ENCODE data around the gene SNRPB2.

DNA sequence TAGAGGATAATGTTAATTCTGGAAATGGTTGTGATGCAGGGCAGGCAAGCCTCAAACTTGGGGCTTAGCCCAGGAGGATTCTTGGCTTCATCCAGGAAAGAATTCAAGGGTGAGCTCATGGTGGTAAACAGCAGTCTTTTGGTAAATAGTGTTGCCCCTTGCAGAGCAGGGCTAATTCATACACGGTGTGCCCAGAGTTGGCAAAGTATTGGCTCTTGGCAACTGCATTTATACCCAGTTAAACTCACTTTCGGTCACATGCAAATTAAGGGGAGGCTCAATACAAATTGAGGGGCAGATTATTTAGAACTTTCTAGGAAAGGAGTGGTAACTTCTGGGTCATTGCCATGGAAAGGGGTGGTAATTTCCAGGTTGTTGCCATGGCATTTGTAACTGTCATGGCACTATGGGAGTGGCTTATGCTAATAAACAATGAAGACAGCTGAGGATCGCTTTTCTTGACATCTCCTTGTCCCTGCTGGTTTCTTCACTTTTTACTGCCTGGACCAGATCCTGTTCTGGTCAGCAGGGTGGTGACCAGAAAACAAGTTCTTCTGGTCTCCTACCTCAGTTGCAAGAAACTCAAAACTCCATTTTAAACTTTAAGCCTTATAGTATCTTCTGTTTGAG lies 14.5 kb downstream of the SNRPB2 start:
- TF ChIP-seq CTCF (IDR thresholded peaks at IDR 0.05): no peak
- TF ChIP-seq POLR2A (IDR thresholded peaks at IDR 0.05): no peak
